ENCODE data around the gene C17orf100.
A peak's percentile ranks its signal among the peaks of the same experiment; 100 is the strongest.
"Not testable (repeated sequence)": the region's sequence is repeated elsewhere in the genome, so short reads cannot be mapped to it uniquely, and the experiment has no call there.

C17orf100 gene

DNA sequence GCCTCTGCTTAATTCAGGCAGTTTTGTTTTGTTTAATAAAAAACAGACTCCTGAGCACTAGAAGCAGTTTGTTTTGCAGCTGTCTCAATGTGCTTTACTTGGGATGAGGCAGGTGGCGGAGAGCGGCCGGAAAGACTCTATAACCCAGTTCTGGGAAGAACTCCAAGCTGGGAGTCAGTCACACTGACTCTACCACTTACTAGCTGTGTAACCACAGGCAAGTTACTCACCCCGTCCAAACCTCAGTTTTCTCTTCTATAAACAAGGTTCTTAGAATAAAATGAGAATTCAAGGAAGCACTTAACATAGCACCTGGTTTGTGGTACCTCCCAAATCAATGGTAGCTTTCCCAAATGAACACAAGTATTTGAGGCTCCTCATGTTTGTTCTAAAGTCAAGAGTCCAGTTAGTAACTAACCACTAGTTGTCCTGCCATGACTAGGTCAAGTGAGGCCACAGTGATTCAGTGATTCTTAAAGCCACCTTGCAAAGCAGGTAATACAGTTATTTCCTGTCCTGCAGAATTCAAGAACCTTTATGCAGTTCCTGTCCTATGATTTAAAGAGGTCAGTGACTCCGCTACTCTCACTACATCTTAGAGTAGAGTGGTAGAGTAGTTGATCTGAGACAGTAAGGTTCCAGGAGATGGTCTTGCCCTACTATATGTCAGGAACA is 8.0 kb upstream of the C17orf100 start:
- H3K4me2 ChIP-seq (ENCODE audit: low read length), result peak overlapping the region; percentile 96
- H3K9me3 ChIP-seq (replicated peaks; ENCODE audit: low read length), result no peaks in the 10 kb centered on the region
- no peak overlapping the region for H3K4me3 ChIP-seq (ENCODE audit: low read length)
- no peak overlapping the region for H3K9ac ChIP-seq (ENCODE audit: low read depth, low read length)
- peaks cover 47% of the 10 kb centered on the region for H3K36me3 ChIP-seq (ENCODE audit: insufficient read depth, low read length)
- H3K4me1 ChIP-seq (ENCODE audit: control insufficient read depth, insufficient read depth, low read length), result peaks cover 34% of the 10 kb centered on the region
- no peaks in the 10 kb centered on the region for H3K27me3 ChIP-seq (ENCODE audit: control insufficient read depth, insufficient read depth, low read length)

DNA sequence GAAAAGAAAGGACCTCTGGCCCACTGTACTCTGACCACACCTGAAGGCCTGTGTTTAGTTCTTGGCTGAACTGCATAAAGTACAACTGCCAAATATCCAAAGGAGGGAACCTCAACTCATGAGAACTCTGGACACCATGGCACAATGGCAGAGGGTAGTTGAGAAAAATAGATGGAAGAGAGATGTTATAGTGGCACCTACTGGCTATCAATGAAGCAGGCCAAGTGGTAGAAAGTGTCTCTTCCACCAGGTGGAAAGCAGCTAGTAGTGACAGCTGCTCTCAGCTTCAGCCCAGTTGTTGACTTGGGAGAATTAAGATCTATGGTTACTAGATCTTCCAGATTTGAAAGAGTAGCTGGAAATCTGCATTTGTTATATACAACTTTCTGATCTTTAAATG is 3.4 kb upstream of the C17orf100 start:
- H3K9me3 ChIP-seq (replicated peaks; ENCODE audit: low read length), result no peaks in the 10 kb centered on the region
- no peak overlapping the region for H3K4me3 ChIP-seq (ENCODE audit: low read length)
- peaks cover 49% of the 10 kb centered on the region for H3K36me3 ChIP-seq (ENCODE audit: insufficient read depth, low read length)
- H3K4me2 ChIP-seq (ENCODE audit: low read length), result no peak overlapping the region
- H3K4me1 ChIP-seq (ENCODE audit: control insufficient read depth, insufficient read depth, low read length), result peaks cover 30% of the 10 kb centered on the region
- H3K9ac ChIP-seq (ENCODE audit: low read depth, low read length), result no peak overlapping the region
- H3K27me3 ChIP-seq (ENCODE audit: control insufficient read depth, insufficient read depth, low read length), result no peaks in the 10 kb centered on the region

DNA sequence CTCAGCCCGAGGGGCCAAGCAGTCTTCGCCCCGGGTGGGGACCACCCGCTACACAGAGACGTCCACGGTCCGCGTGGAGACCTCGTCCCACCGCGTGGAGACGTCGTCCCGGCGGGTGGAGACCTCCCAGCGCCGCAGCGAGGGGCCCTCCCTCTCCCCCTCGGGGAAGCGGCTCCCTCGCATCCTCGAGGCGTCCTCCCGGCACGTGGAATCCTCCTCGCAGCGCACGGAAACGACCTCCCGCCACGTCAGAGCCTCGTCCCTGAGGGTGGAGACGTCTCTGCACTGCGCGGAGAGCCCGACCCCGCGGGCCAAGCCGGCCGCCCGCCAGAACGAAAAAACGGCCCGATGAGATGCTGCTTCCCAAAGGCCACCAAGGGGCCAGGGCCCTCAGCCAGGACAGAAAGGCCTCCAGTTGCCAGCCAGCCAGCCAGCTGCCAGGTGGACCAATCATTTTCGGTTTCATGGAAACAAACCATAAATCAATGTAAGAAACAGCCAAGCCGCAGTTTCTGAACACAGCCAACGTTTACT is 424 bp downstream of the C17orf100 start:
- H3K4me3 ChIP-seq (ENCODE audit: low read length), result peak overlapping the region; percentile 77
- H3K9ac ChIP-seq (ENCODE audit: low read depth, low read length), result peak overlapping the region; percentile 90
- peaks cover 20% of the 10 kb centered on the region for H3K27me3 ChIP-seq (ENCODE audit: control insufficient read depth, insufficient read depth, low read length)
- peaks cover 23% of the 10 kb centered on the region for H3K36me3 ChIP-seq (ENCODE audit: insufficient read depth, low read length)
- H3K4me1 ChIP-seq (ENCODE audit: control insufficient read depth, insufficient read depth, low read length), result peaks cover 21% of the 10 kb centered on the region
- no peaks in the 10 kb centered on the region for H3K9me3 ChIP-seq (replicated peaks; ENCODE audit: low read length)
- H3K4me2 ChIP-seq (ENCODE audit: low read length), result peak overlapping the region; percentile 85

DNA sequence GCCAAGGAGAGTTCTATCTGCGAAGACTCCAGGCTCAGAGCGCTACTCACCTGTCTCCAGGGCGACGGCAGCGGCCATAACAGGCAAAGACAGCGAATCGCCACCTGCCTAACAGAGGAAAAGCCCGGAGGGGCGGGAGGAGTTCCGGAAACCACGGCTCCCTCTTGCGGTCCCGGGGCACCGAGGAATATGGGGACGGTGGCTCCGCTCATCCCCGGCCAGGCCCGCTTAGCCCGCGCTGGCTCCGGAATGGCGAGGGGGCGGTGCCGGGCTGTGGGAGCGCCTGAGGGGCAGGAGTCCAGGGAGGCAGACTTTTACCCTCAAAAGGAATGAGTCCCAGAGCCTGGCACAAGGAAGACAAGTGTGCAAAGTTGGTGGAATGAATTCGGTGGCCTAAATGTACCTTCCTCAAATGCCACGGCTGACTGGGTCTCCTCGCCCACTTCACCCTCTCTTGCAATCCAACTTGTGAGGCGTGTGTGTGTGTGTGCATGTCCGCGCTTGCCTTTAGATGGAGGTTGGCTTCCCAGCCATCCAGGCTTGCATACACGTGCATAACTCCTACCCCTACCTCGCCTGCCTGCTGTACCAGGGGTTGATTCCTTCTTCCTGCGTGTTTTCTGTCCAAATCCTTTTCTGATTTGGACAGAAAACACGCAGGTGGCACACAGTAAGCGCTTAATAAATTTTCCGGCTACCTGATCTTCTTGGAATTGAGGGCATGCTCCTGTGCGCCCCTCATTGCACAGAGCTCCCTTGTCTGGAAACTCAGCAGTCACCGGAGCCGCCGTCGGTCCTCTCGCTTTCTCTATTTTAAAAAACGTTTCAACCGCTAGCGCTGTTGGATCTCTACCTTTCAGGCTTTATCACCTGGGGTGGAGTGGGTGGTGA is 3.5 kb downstream of the C17orf100 start:
- Histone ChIP-seq H3K4me3 (ENCODE audit: low read length) (peak overlapping the region; percentile 30), H3K4me2 (ENCODE audit: low read length) (peak overlapping the region; percentile 14), H3K9me3 (replicated peaks; ENCODE audit: low read length) (no peaks in the 10 kb centered on the region), H3K27me3 (ENCODE audit: control insufficient read depth, insufficient read depth, low read length) (peaks cover 38% of the 10 kb centered on the region), H3K36me3 (ENCODE audit: insufficient read depth, low read length) (peaks cover 2% of the 10 kb centered on the region), H3K9ac (ENCODE audit: low read depth, low read length) (no peak overlapping the region), H3K4me1 (ENCODE audit: control insufficient read depth, insufficient read depth, low read length) (peaks cover 19% of the 10 kb centered on the region)

DNA sequence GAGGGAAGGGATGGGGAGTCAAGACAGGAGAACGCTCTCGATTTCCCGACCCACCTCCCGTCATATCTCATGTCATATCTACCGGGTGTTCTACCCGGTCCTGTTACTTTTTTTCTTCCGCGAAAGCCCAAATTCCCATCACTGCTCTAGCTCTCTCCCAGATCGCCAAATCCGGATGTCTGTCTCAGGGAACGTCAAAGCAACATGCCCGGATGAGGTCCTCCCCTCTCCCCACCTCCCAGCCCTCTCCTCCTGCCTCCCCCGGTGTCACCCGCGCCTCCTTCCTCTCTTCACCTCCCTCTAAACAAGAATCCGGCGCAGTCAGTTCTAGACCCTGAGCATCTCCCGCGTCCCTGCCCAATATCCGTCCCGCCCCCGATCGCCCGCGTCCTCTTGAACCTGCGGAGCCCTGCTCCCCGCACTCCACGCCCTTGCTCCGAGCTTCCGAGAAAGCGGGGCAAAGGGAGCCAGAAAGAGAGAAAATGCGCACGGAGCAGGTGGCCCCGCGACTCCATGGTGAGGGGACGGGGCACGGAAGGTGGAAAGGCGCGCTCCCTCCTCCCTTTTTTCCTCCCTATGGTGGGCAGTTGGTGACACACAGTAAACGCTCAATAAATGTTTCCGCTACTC is 4.3 kb downstream of the C17orf100 start:
- H3K9me3 ChIP-seq (replicated peaks; ENCODE audit: low read length); H3K9ac ChIP-seq (ENCODE audit: low read depth, low read length); H3K4me3 ChIP-seq (ENCODE audit: low read length); H3K4me2 ChIP-seq (ENCODE audit: low read length); H3K36me3 ChIP-seq (ENCODE audit: insufficient read depth, low read length): not testable (repeated sequence)
- peaks cover 46% of the 10 kb centered on the region for H3K27me3 ChIP-seq (ENCODE audit: control insufficient read depth, insufficient read depth, low read length)
- H3K4me1 ChIP-seq (ENCODE audit: control insufficient read depth, insufficient read depth, low read length), result peaks cover 15% of the 10 kb centered on the region

DNA sequence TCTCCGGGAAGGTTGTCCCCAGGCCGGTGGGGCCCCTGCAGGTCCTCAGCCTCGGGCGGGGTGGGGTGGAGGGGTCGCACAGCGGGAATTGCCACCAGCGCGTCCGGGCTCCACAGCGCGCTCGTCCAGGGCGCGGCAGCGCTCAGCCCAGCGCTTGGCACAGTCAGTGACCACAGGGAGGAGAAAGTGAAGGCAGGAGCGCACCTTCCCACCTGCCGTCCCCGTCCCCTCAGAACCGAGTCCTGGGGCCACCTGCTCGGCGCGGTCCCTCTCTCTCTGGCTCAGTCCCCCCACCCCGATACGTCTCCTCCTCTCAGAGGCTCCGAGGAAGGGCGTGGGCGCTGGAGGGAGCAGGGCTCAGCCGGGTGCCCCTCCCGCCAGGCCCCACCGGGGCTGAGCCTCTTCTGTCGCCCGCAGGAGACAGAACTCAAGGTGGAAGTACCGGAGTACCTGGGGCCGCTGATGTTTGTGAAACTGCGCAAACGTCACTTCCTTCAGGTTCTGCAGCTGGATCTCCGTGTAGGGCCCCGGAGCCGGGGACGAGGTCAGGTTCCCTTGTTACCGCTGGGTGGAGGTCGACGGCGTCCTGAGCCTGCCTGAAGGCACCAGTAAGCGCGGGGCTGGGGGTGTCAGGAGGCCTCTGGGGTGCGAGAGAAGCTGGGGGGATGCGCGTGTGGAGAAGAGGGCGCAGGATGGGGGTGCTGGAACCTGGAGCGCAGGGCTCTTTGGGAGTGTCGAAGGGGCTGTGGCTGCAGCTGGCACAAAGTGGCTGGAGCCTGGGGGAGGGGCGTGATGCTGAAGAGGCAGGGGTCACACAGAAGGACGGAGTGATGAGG is 5.5 kb downstream of the C17orf100 start:
- not testable (repeated sequence) for H3K4me1 ChIP-seq (ENCODE audit: control insufficient read depth, insufficient read depth, low read length); H3K4me3 ChIP-seq (ENCODE audit: low read length)
- peaks cover 55% of the 10 kb centered on the region for H3K27me3 ChIP-seq (ENCODE audit: control insufficient read depth, insufficient read depth, low read length)

DNA sequence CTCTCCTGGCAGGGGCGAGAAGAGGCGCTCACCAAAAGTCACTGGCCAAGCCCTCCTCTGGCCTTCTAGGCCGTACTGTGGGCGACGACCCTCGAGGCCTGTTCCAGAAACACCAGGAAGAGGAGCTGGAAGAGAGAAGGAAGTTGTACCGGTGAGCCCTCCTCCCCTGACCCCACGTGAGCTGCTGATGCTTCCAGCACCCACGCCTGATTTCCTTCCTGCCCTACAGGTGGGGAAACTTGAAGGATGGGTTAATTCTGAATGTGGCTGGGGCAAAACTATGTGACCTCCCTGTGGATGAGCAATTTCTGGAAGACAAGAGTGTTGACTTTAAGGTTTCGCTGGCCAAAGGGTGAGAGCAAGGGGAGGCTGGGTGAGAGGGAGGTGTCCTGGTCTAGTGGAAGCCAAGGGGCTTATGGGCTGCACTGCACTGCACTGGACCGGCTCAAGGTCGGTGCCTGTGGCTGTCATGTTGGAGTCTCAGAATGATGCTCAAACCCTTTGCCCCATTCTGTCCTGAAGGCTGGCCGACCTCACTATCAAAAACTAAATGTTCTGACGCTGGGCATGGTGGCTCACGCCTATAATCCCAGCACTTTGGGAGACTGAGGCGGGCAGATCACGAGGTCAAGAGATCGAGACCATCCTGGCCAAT is 6.2 kb downstream of the C17orf100 start:
- no peak overlapping the region for H3K4me3 ChIP-seq (ENCODE audit: low read length)
- H3K27me3 ChIP-seq (ENCODE audit: control insufficient read depth, insufficient read depth, low read length), result peaks cover 62% of the 10 kb centered on the region
- H3K36me3 ChIP-seq (ENCODE audit: insufficient read depth, low read length), result no peaks in the 10 kb centered on the region
- peaks cover 2% of the 10 kb centered on the region for H3K4me1 ChIP-seq (ENCODE audit: control insufficient read depth, insufficient read depth, low read length)
- H3K9ac ChIP-seq (ENCODE audit: low read depth, low read length), result no peak overlapping the region
- H3K4me2 ChIP-seq (ENCODE audit: low read length), result no peak overlapping the region
- no peaks in the 10 kb centered on the region for H3K9me3 ChIP-seq (replicated peaks; ENCODE audit: low read length)

More for the DNA sequence above, 5.5 kb downstream of the C17orf100 start:
- H3K9me3 ChIP-seq (replicated peaks; ENCODE audit: low read length); H3K4me2 ChIP-seq (ENCODE audit: low read length); H3K36me3 ChIP-seq (ENCODE audit: insufficient read depth, low read length); H3K9ac ChIP-seq (ENCODE audit: low read depth, low read length): not testable (repeated sequence)

DNA sequence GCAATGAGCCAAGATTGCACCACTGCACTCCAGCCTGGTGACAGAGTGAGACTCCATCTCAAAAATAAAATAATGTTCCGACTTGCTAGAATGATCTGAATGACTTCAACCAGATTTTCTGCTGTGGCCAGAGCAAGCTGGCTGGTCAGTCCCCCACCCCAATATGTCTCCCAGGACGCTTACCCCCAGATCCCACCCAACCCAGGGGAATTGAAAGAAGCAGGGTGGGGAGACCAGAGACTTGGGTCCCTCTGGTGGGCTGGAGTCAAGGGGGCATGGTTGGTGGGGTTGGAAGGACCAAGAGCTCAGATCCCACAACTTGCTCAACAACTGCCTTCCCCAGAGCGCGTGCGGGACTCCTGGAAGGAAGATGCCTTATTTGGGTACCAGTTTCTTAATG is 6.8 kb downstream of the C17orf100 start:
- H3K4me2 ChIP-seq (ENCODE audit: low read length); H3K9ac ChIP-seq (ENCODE audit: low read depth, low read length); H3K36me3 ChIP-seq (ENCODE audit: insufficient read depth, low read length); H3K4me3 ChIP-seq (ENCODE audit: low read length); H3K4me1 ChIP-seq (ENCODE audit: control insufficient read depth, insufficient read depth, low read length); H3K9me3 ChIP-seq (replicated peaks; ENCODE audit: low read length): not testable (repeated sequence)
- H3K27me3 ChIP-seq (ENCODE audit: control insufficient read depth, insufficient read depth, low read length), result peaks cover 64% of the 10 kb centered on the region

DNA sequence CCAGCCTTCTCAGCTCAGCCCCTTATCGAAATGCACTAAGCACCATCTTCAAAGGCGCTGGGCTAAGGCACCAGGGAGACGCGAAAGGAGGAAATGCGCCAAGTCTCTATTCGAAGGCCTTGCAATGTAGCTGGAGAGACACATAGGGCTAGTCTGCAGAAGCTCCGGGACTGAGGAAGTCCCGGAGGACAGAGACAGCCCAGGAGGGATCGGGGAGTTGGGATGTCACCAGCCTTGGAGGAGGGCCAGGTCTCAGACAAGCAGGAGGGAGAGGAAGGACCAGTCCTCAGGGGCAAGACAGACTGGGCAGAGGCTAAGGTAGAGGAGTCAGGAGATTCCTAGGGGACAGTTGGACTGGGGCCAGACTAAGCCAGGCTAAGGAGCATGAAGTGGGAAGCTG is 8.5 kb downstream of the C17orf100 start:
- no peaks in the 10 kb centered on the region for H3K9me3 ChIP-seq (replicated peaks; ENCODE audit: low read length)
- H3K4me1 ChIP-seq (ENCODE audit: control insufficient read depth, insufficient read depth, low read length), result no peaks in the 10 kb centered on the region
- H3K36me3 ChIP-seq (ENCODE audit: insufficient read depth, low read length), result no peaks in the 10 kb centered on the region
- H3K27me3 ChIP-seq (ENCODE audit: control insufficient read depth, insufficient read depth, low read length), result peaks cover 54% of the 10 kb centered on the region
- no peak overlapping the region for H3K9ac ChIP-seq (ENCODE audit: low read depth, low read length)
- H3K4me2 ChIP-seq (ENCODE audit: low read length), result no peak overlapping the region
- H3K4me3 ChIP-seq (ENCODE audit: low read length), result no peak overlapping the region

DNA sequence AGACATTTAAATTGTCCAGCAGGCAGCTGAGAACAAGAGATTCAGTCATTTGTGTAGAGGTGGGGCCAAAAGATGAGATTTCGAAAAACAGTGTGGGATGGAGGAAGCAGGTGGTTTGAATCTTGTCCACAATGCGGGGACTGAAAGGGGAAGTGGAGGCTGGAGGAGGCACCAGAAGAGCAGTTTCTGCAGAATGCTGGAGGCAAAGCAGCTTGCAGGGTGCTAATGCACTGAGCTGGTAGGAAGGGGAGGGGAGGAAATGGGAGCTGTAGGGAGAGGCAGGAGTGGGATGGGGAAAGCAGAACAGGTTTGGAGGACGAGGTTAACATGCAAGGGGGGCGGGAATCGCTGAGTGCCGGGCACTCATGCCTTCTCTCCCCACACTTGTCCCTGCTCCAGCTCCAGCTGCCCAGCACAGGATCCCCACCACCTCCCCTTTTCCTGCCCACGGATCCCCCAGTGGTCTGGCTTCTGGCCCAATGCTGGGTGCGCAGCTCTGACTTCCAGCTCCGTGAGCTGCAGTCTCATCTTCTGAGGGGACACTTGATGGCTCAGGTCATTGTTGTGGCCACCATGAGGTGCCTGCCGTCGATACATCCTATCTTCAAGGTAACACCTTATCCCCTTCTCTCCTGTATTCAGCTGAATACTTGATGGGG is 9.4 kb downstream of the C17orf100 start:
- Histone ChIP-seq H3K4me3 (ENCODE audit: low read length) (no peak overlapping the region), H3K4me1 (ENCODE audit: control insufficient read depth, insufficient read depth, low read length) (no peaks in the 10 kb centered on the region)

More for the DNA sequence above, 9.4 kb downstream of the C17orf100 start:
- Histone ChIP-seq H3K27me3 (ENCODE audit: control insufficient read depth, insufficient read depth, low read length) (peaks cover 49% of the 10 kb centered on the region), H3K9ac (ENCODE audit: low read depth, low read length) (no peak overlapping the region), H3K9me3 (replicated peaks; ENCODE audit: low read length) (no peaks in the 10 kb centered on the region), H3K36me3 (ENCODE audit: insufficient read depth, low read length) (no peaks in the 10 kb centered on the region), H3K4me2 (ENCODE audit: low read length) (no peak overlapping the region)

Data from skeletal muscle satellite cell (primary cell).